ENCODE results near the gene TRAF3IP1.

GRCh38 chr2:238270606-238271005 lies 49.7 kb upstream of the TRAF3IP1 start:
- TF ChIP-seq CTCF (conservative IDR thresholded peaks at IDR 0.05 in 1 of 2, IDR thresholded peaks at IDR 0.05 in 1 of 2; ENCODE audit: low read depth in 1 of 2, low read length in 2 of 2) (no peak), EZH2 (IDR thresholded peaks at IDR 0.05; ENCODE audit: low read length, missing control alignments) (no peak)
